SK-N-SH treated with all-trans-retinoic acid at 6 μM for 48 hours (cell line): ENCODE measurements around the gene PDSS2.
"Not testable (repeated sequence)": the region's sequence is repeated elsewhere in the genome, so short reads cannot be mapped to it uniquely, and the experiment has no call there.

Source experiments
- ATAC-seq: fragments of 200-7000 bp; cut with Tn5 transposase; 3 replicates; pipeline ENCODE4 v1.9.1; 2020; ENCODE audit warnings: mild to moderate bottlenecking, moderate library complexity
- ARNTL ChIP-seq: fragments of 450-650 bp; formaldehyde crosslinking; IDR thresholded peaks from 2 replicates; pipeline ENCODE4 v1.5.0; 2020; ENCODE audit warnings: low read depth, mild to moderate bottlenecking, moderate library complexity, borderline replicate concordance
- BACH2 ChIP-seq: fragments of 250-450 bp; sonication (Bioruptor Pico); IDR thresholded peaks from 2 replicates; pipeline ENCODE4 v1.9.0; 2021; ENCODE audit warnings: mild to moderate bottlenecking, borderline replicate concordance
- CREB5 ChIP-seq: fragments of 250-450 bp; sonication (Bioruptor Pico); IDR thresholded peaks from 2 replicates; pipeline ENCODE4 v1.5.1; 2020; ENCODE audit warnings: low read depth, mild to moderate bottlenecking, moderate library complexity
- CSDC2 ChIP-seq: fragments of 250-450 bp; sonication (Bioruptor Pico); IDR thresholded peaks from 2 replicates; pipeline ENCODE4 v1.5.0; 2020; ENCODE audit warnings: mild to moderate bottlenecking, moderate library complexity
- CSRNP3 ChIP-seq: fragments of 250-450 bp; sonication (Bioruptor Pico); IDR thresholded peaks from 2 replicates; pipeline ENCODE4 v1.5.1; 2021; ENCODE audit warnings: mild to moderate bottlenecking, moderate library complexity
- ESRRG ChIP-seq: fragments of 250-450 bp; sonication (Bioruptor Pico); IDR thresholded peaks from 2 replicates; pipeline ENCODE4 v1.6.1; 2021; ENCODE audit warnings: mild to moderate bottlenecking
- GLIS3 ChIP-seq: fragments of 250-450 bp; sonication (Bioruptor Pico); IDR thresholded peaks from 2 replicates; pipeline ENCODE4 v1.5.0; 2020; ENCODE audit warnings: mild to moderate bottlenecking, moderate library complexity
- ISL1 ChIP-seq: fragments of 250-450 bp; sonication (Bioruptor Pico); IDR thresholded peaks from 2 replicates; pipeline ENCODE4 v2.1.2; 2022; ENCODE audit warnings: mild to moderate bottlenecking, moderate library complexity
- OSR1 ChIP-seq: fragments of 250-450 bp; sonication (Bioruptor Pico); IDR thresholded peaks from 2 replicates; pipeline ENCODE4 v1.8.0; 2022; ENCODE audit warnings: moderate library complexity, mild to moderate bottlenecking, inconsistent platforms
- PATZ1 ChIP-seq: fragments of 250-450 bp; sonication (Bioruptor Pico); IDR thresholded peaks from 2 replicates; pipeline ENCODE4 v1.8.0; 2020; ENCODE audit warnings: mild to moderate bottlenecking, moderate library complexity, borderline replicate concordance
- POU6F1 ChIP-seq: fragments of 250-450 bp; sonication (Bioruptor Pico); IDR thresholded peaks from 2 replicates; pipeline ENCODE4 v1.8.0; 2021; ENCODE audit warnings: low read depth, mild to moderate bottlenecking, moderate library complexity, borderline replicate concordance
- PPARA ChIP-seq: fragments of 250-450 bp; sonication (Bioruptor Pico); IDR thresholded peaks from 2 replicates; pipeline ENCODE4 v1.5.0; 2020; ENCODE audit warnings: mild to moderate bottlenecking, borderline replicate concordance
- RARB ChIP-seq: fragments of 250-450 bp; sonication (Bioruptor Pico); IDR thresholded peaks from 2 replicates; pipeline ENCODE4 v1.8.0; 2021; ENCODE audit warnings: mild to moderate bottlenecking, moderate library complexity
- TCF4 ChIP-seq: fragments of 250-450 bp; sonication (Bioruptor Pico); IDR thresholded peaks from 2 replicates; pipeline ENCODE4 v1.8.0; 2021; ENCODE audit warnings: mild to moderate bottlenecking, moderate library complexity, borderline replicate concordance
- TOX ChIP-seq: fragments of 250-450 bp; sonication (Bioruptor Pico); IDR thresholded peaks from 2 replicates; pipeline ENCODE4 v1.8.0; 2021; ENCODE audit warnings: mild to moderate bottlenecking, moderate library complexity, borderline replicate concordance
- TSHZ2 ChIP-seq: fragments of 250-450 bp; sonication (Bioruptor Pico); IDR thresholded peaks from 2 replicates; pipeline ENCODE4 v1.5.0; 2020; ENCODE audit warnings: mild to moderate bottlenecking, moderate library complexity
- ZFP30 ChIP-seq: fragments of 450-650 bp; formaldehyde crosslinking; IDR thresholded peaks from 2 replicates; pipeline ENCODE4 v1.5.0; 2022; ENCODE audit warnings: mild to moderate bottlenecking, moderate library complexity
- ZNF565 ChIP-seq: fragments of 450-650 bp; formaldehyde crosslinking; conservative IDR thresholded peaks from 2 replicates; pipeline ENCODE4 v1.5.0; 2020; ENCODE audit warnings: low read depth, mild to moderate bottlenecking, moderate library complexity
- ZNF70 ChIP-seq: fragments of 450-650 bp; formaldehyde crosslinking; IDR thresholded peaks from 2 replicates; pipeline ENCODE4 v1.5.0; 2020; ENCODE audit warnings: mild to moderate bottlenecking, moderate library complexity
- ZNF8 ChIP-seq: fragments of 450-650 bp; formaldehyde crosslinking; IDR thresholded peaks from 2 replicates; pipeline ENCODE4 v1.5.0; 2020; ENCODE audit warnings: mild to moderate bottlenecking, moderate library complexity

PDSS2 gene

GRCh38 chr6:107144014-107144413 is 315.4 kb downstream of the PDSS2 start:
- TF ChIP-seq ZFP30 (CRISPR knock-in tag), result no peak
- no peak for TF ChIP-seq ZNF70 (CRISPR knock-in tag)
- TF ChIP-seq ISL1, result no peak
- TF ChIP-seq TOX (CRISPR knock-in tag), result no peak
- no peak for TF ChIP-seq CSRNP3 (CRISPR knock-in tag)
- TF ChIP-seq ZNF565 (CRISPR knock-in tag), result no peak
- TF ChIP-seq CREB5 (CRISPR knock-in tag), result no peak
- no peak for TF ChIP-seq GLIS3
- TF ChIP-seq PPARA, result no peak
- ATAC-seq, result no peak

- ATAC-seq, result no peak
- no peak for TF ChIP-seq TSHZ2 (CRISPR knock-in tag)
- TF ChIP-seq ZFP30 (CRISPR knock-in tag), result no peak
- TF ChIP-seq ZNF565 (CRISPR knock-in tag), result no peak
- no peak for TF ChIP-seq TCF4 (CRISPR knock-in tag)
- no peak for TF ChIP-seq PATZ1 (CRISPR knock-in tag)
- TF ChIP-seq ESRRG (CRISPR knock-in tag), result no peak
- no peak for TF ChIP-seq ZNF70 (CRISPR knock-in tag)
- TF ChIP-seq RARB (CRISPR knock-in tag), result no peak
- TF ChIP-seq ZNF8 (CRISPR knock-in tag), result no peak
- TF ChIP-seq ARNTL (CRISPR knock-in tag), result no peak
- TF ChIP-seq CREB5 (CRISPR knock-in tag), result no peak
- no peak for TF ChIP-seq BACH2 (CRISPR knock-in tag)
- TF ChIP-seq TOX (CRISPR knock-in tag), result no peak
- no peak for TF ChIP-seq ISL1
- no peak for TF ChIP-seq CSDC2 (CRISPR knock-in tag)
- TF ChIP-seq GLIS3, result no peak
- TF ChIP-seq CSRNP3 (CRISPR knock-in tag), result no peak
- TF ChIP-seq OSR1 (CRISPR knock-in tag), result no peak
- no peak for TF ChIP-seq POU6F1 (CRISPR knock-in tag)
Observed at GRCh38 chr6:107140581-107140980, 318.8 kb downstream of the PDSS2 start.

GRCh38 chr6:107136324-107136723 is 323.0 kb downstream of the PDSS2 start:
- ATAC-seq, result not testable (repeated sequence)

- ATAC-seq, result not testable (repeated sequence)
Observed at GRCh38 chr6:107135048-107135680, 324.2 kb downstream of the PDSS2 start.
